Heart left ventricle (tissue), 16 donors: ENCODE data around the gene PNMT. TPM values are rescaled to one million over a fixed set of nuclear protein-coding genes. Genes with fewer than 3 reads are reported as not detected.

Experiments
- ATAC-seq, 4 donors: fragments of 200-7000 bp; cut with Tn5 transposase; one replicate each; pipeline ENCODE4 v1.9.1; 2020 to 2022; ENCODE audit warnings: moderate library complexity in 4 of 4, mild to moderate bottlenecking in 3 of 4, moderate number of reproducible peaks in 1 of 4
- DNase-seq, 5 donors: peaks; one replicate each; pipeline ENCODE4 v3.0.0-alpha.2; 2020
- H3K27ac ChIP-seq, 12 donors: fragments of 200-600 bp; sonication (generic) in 4 of 12; one replicate each; pipeline versions ENCODE4 v1.5.0 to v1.8.0; 2016 to 2022; ENCODE audit warnings: mild to moderate bottlenecking in 2 of 12
- H3K27me3 ChIP-seq, 9 donors: fragments of 200-600 bp; sonication (generic) in 2 of 9; one replicate each; pipeline versions ENCODE4 v1.5.1 to v1.8.0; 2016 to 2022; ENCODE audit warnings: mild to moderate bottlenecking in 3 of 9
- H3K36me3 ChIP-seq, 9 donors: fragments of 200-600 bp; sonication (generic) in 2 of 9; one replicate each; pipeline versions ENCODE4 v1.5.0 to v1.8.0; 2018 to 2022; ENCODE audit warnings: mild to moderate bottlenecking in 2 of 9
- H3K4me1 ChIP-seq, 12 donors: fragments of 200-600 bp; sonication (generic) in 4 of 12; one replicate each; pipeline versions ENCODE4 v1.5.0 to v1.8.0; 2016 to 2022; ENCODE audit warnings: mild to moderate bottlenecking in 3 of 12
- H3K4me3 ChIP-seq, 12 donors: fragments of 200-600 bp; sonication (generic) in 4 of 12; one replicate each; pipeline versions ENCODE4 v1.5.0 to v1.8.0; 2017 to 2022; ENCODE audit warnings: mild to moderate bottlenecking in 9 of 12, moderate library complexity in 4 of 12
- H3K9me3 ChIP-seq, 12 donors: fragments of 200-600 bp; sonication (generic) in 4 of 12; one replicate each; pipeline versions ENCODE4 v1.5.0 to v1.8.0; 2016 to 2022; ENCODE audit warnings: mild to moderate bottlenecking in 1 of 12
- CTCF ChIP-seq, 12 donors: fragments of 200-600 bp; sonication (generic) in 4 of 12; IDR thresholded peaks; one replicate each; pipeline versions ENCODE4 v1.5.0 to v1.8.0; 2018 to 2022; ENCODE audit warnings: antibody characterized with exemption in 12 of 12, mild to moderate bottlenecking in 5 of 12
- POLR2A ChIP-seq, 2 donors: fragments of 450-650 bp; IDR thresholded peaks; one replicate each; pipeline ENCODE4 v1.6.1; 2017; ENCODE audit warnings: antibody characterized with exemption in 2 of 2, mild to moderate bottlenecking in 2 of 2, moderate library complexity in 2 of 2
- WGBS, 4 donors: extraction: QIAGEN DNeasy Blood & Tissue Kit in 2 of 4; methylation state at CpG; one replicate each; pipeline versions ENCODE4 v1.1.5 to v1.1.7; 2013 to 2018; 5-methylcytosine and 5-hydroxymethylcytosine counted together
- intact Hi-C, 10 donors: fragments of 100-400 bp; cut with DNase I; formaldehyde crosslinking; loops; one replicate each; pipeline versions ENCODE4 v1.11.1 to v1.14.2; 2022
- polyA plus RNA-seq, 2 donors: library from polyadenylated mRNA; stranded (reverse); fragments of 200-250 nt; gene quantifications; one replicate each; pipeline ENCODE4 v1.2.3, GENCODE V29; 2013
- total RNA-seq, 9 donors: library from RNA; depleted of rRNA in 2 of 9; stranded (reverse); fragments of >200 nt in 2 of 9; fragmentation: NEBNext Ultra II Directional in 3 of 9; extraction: Animal tissue kit (Norgen Biotek cat#: 25700) in 3 of 9; gene quantifications; one replicate each; pipeline versions ENCODE4 v1.1.0 to v1.2.4, GENCODE V29; 2016 to 2023
- donor health status: ischemic (EF 13 %, LVEDD 7.1; RV severe dilation, severe dysfunction).
- donor health status: healthy with polysubstance abuse.
- donor health status: DM: no; HTN: yes; CAD: no.
- donor health status: DM: no; HTN: no; CAD: no.
- donor health status: ischemic (EF 25% LVEDD 6.9; RV normal size, moderate dysfunction).
- donor health status: ischemic (EF 25% LVEDD 5.7; RV mildly dilated, moderate dysfunction).
- donor health status: healthy.
- donor health status: DM: yes; HTN: yes; CAD: no.
- donor health status: ischemic (EF 35%, LVEDD 5.7; RV mildly dilated, moderate dysfunction).
- donor health status: nonischemic (EF 11% LVEDD 7.7; RV severe dilation, severe dysfunction).
- donor health status: DM: yes; HTN: yes; CAD: no.
- donor health status: PGD.
- donor health status: ischemic (EF 29% LVEDD 5.4; RV normal size, mild dysfunction).
- donor health status: nonischemic (EF 23%, LVEDD 6.1; RV moderate dilation, normal function).

The PNMT gene
- total and polyA plus RNA-seq, 11 donors: 2.4 to 15.6 (median 6.1) TPM

- no peak for DNase-seq
- Histone ChIP-seq H3K4me1 (peaks cover 10 to 77% (median 53%) of the 10 kb centered on the region in 12 donors), H3K4me3 (no peak overlapping the region), H3K27ac (no peak overlapping the region), H3K27me3 (no peaks in the 10 kb centered on the region), H3K9me3 (no peaks in the 10 kb centered on the region), H3K36me3 (no peaks in the 10 kb centered on the region)
- TF ChIP-seq POLR2A (IDR thresholded peaks at IDR 0.05): no peak
- TF ChIP-seq CTCF (IDR thresholded peaks at IDR 0.05): no peak
- ATAC-seq: no peak
- intact Hi-C loops: no loop called here
- WGBS, 4 donors: 83 to 98% (median 96%) methylated on average over 4 of the region's 4 CpGs
Observed at GRCh38 chr17:39641097-39641496, 27.2 kb upstream of the PNMT start.

- TF ChIP-seq POLR2A (IDR thresholded peaks at IDR 0.05) (no peak), CTCF (IDR thresholded peaks at IDR 0.05) (no peak)
- Histone ChIP-seq H3K4me1 (peaks cover 9 to 75% (median 47%) of the 10 kb centered on the region in 12 donors), H3K36me3 (no peaks in the 10 kb centered on the region), H3K27ac (no peak overlapping the region), H3K9me3 (no peaks in the 10 kb centered on the region), H3K27me3 (no peaks in the 10 kb centered on the region), H3K4me3 (no peak overlapping the region)
- ATAC-seq: no peak
- no peak for DNase-seq
- WGBS, 4 donors: 64 to 72% (median 69%) methylated on average over 7 of the region's 7 CpGs
- intact Hi-C loops: no loop called here
Observed at GRCh38 chr17:39641883-39642282, 26.4 kb upstream of the PNMT start.

- Histone ChIP-seq H3K4me3 (no peak overlapping the region), H3K9me3 (no peaks in the 10 kb centered on the region), H3K27ac (no peak overlapping the region), H3K4me1 (peaks cover 9 to 75% (median 47%) of the 10 kb centered on the region in 12 donors), H3K27me3 (no peaks in the 10 kb centered on the region), H3K36me3 (no peaks in the 10 kb centered on the region)
- DNase-seq (no peak), ATAC-seq (no peak)
- WGBS, 4 donors: 84 to 91% (median 86%) methylated on average over 6 to 9 of the region's 9 CpGs
- TF ChIP-seq CTCF (IDR thresholded peaks at IDR 0.05) (no peak), POLR2A (IDR thresholded peaks at IDR 0.05) (no peak)
- intact Hi-C loops: no loop called here
Observed at GRCh38 chr17:39642291-39643074, 25.8 kb upstream of the PNMT start.

- ATAC-seq (peak in 3 of 4 donors; percentile 12 to 22 (median 16)), DNase-seq (no peak)
- Histone ChIP-seq H3K27ac (no peak overlapping the region), H3K27me3 (no peaks in the 10 kb centered on the region), H3K4me3 (no peak overlapping the region), H3K36me3 (no peaks in the 10 kb centered on the region), H3K9me3 (no peaks in the 10 kb centered on the region), H3K4me1 (peaks cover 3 to 67% (median 40%) of the 10 kb centered on the region in 12 donors)
- intact Hi-C loops: no loop called here
- TF ChIP-seq CTCF (IDR thresholded peaks at IDR 0.05): no peak
- TF ChIP-seq POLR2A (IDR thresholded peaks at IDR 0.05): no peak
- 73 to 91% (median 77%) methylated on average over 4 of the region's 4 CpGs for WGBS, 4 donors
Observed at GRCh38 chr17:39643271-39643670, 25.0 kb upstream of the PNMT start.
